KOPT-K1 (cell line): Measurements from ENCODE around the gene ARHGEF7.

Experiments
- H3K27ac ChIP-seq: fragments of 200-600 bp; sonication (generic); 2 replicates; pipeline ENCODE4 v1.5.1; 2016; ENCODE audit warnings: antibody characterized with exemption, mild to moderate bottlenecking, low read depth, low read length; ENCODE audit not compliant: poor library complexity, severe bottlenecking
- H3K36me3 ChIP-seq: fragments of 200-600 bp; sonication (generic); 2 replicates; pipeline ENCODE4 v1.5.1; 2017; ENCODE audit warnings: antibody characterized with exemption, mild to moderate bottlenecking, low read length, moderate library complexity; ENCODE audit not compliant: insufficient read depth
- H3K9me3 ChIP-seq: fragments of 200-600 bp; sonication (generic); 2 replicates; pipeline ENCODE4 v1.5.1; 2017; ENCODE audit warnings: antibody characterized with exemption, low read length, mild to moderate bottlenecking; ENCODE audit not compliant: insufficient read depth, poor library complexity, severe bottlenecking

ARHGEF7 gene

DNA sequence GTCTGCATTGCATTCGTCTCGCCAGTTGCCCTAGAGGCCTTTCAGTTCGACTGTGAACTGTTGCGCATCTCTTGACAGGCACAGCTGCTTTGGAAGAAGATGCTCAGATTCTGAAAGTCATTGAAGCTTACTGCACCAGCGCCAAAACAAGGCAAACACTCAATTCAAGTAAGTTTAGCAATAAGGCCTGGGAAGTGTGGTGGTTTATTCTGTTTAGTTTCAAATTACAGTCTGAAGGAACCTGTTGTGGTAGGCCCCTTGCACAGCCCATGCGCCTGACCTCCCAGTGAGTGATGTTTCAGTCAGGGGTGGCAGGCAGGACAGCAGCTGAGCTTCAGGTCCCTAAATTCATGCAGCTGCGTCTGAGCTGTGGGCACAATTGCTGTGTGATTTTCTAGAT lies 173.2 kb downstream of the ARHGEF7 start:
- H3K36me3 ChIP-seq = peaks cover 100% of the 10 kb centered on the region
- no peaks in the 10 kb centered on the region for H3K9me3 ChIP-seq
- no peak overlapping the region for H3K27ac ChIP-seq

DNA sequence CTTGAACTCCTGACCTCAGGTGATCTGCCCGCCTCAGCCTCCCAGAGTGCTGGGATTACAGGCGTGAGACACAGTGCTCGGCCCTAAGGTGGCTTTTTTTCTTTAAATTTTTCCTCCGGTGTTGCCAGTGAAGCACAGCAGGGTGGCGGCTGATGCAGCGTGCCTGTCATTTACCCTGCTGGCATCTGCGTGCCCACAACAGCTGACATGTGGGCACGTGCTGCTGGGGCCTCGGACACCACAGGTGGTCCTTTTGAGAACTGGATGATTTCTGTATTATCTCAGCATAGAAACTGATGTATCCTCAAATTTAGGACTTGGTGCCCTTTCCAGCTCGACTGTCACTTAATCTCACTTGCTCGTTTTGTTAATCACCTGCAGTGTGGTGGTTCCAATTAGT lies 174.1 kb downstream of the ARHGEF7 start:
- no peaks in the 10 kb centered on the region for H3K9me3 ChIP-seq
- no peak overlapping the region for H3K27ac ChIP-seq
- H3K36me3 ChIP-seq = peaks cover 100% of the 10 kb centered on the region

DNA sequence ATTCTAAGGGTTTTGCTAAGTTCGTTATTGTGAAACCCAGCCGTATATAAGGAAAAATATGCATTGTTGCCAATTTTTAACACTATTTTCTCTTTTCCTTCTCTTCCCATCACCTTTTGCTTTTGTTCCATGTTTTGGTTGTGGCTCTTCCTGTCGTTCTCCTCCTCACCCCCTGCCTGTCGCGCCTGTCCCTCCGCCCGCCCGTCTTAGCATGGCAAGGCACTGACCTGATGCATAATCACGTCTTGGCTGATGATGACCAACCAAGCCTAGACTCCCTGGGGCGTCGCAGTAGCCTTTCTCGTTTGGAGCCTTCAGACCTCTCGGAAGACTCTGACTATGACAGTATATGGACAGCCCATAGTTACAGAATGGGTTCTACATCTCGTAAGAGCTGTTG lies 176.8 kb downstream of the ARHGEF7 start:
- Histone ChIP-seq H3K9me3 (no peaks in the 10 kb centered on the region), H3K27ac (no peak overlapping the region), H3K36me3 (peaks cover 86% of the 10 kb centered on the region)

DNA sequence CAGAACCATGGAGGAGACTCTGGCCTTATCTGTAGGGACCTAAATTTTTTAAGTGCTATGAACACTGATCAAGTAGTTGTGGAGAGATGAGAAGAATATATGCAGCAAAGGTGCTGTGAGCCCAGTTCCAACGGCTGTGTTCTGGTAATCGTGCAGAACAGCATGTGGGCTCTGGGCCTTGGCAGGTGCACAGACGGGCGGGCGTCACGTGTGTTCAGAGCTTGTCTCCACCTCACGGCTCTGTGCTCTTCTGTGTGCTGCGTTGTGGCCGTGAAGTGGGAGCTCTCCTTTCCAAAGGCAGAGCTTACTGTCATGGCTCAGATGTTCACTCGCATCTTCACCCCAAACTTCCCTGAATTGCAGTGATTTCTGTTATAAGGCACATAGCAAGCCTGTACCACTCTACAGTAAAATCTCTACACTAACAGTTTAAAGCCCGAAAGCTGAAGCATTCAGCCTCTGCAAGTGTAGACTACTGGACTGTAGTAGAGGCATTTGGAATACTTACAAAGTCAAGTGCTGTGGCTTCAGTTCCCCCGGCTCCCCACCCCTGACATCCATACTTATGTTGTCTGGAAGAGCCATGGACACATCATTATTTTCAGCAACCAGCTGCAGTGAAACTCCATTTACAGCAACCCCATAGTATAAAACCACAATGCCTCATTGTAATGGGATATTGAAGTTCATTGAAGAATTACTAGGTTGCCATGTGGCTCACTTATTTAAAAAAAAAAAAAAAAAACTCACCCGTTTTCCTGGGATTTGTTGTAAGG lies 177.8 kb downstream of the ARHGEF7 start:
- peaks cover 86% of the 10 kb centered on the region for H3K36me3 ChIP-seq
- no peak overlapping the region for H3K27ac ChIP-seq
- no peaks in the 10 kb centered on the region for H3K9me3 ChIP-seq

DNA sequence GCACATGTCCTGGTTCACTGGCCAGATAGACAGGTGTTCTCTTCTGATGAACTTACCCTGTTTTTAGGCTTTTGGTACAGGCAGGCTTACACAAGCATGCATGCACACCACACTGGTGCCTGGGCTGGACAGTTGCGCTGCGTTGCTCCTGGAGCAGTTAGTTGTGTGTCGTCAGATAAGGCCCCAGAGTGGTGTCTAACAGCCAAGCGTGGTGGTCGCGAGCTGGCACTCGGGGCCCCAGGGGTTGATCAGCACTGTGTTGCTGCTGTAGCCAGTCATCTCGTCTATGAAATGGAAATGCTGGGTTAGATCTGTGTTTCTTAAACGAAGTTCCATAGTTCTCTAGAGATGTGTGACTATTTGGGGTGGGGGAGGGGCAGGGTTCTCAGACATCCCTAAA lies 180.8 kb downstream of the ARHGEF7 start:
- no peaks in the 10 kb centered on the region for H3K9me3 ChIP-seq
- H3K36me3 ChIP-seq = peaks cover 80% of the 10 kb centered on the region
- H3K27ac ChIP-seq = no peak overlapping the region

DNA sequence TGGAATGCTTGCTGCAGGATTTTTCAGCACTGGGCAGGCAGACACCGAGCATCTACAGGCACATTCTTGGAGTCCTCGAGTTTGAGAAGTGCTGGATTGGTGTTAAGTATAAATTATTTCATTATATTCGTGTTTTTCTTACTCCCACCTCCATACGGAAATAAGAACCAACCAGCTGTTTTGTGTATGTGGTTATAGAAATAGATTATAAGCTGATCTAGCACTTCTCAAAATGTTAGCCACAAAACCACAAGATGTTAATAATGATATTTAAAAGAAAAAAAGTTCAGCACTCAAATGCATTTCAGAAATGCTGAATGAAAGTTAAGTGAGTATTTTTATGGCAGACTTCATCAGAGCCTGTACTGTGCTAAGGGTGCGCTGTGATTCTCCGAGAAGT lies 181.3 kb downstream of the ARHGEF7 start:
- Histone ChIP-seq H3K9me3 (no peaks in the 10 kb centered on the region), H3K36me3 (peaks cover 80% of the 10 kb centered on the region), H3K27ac (no peak overlapping the region)

DNA sequence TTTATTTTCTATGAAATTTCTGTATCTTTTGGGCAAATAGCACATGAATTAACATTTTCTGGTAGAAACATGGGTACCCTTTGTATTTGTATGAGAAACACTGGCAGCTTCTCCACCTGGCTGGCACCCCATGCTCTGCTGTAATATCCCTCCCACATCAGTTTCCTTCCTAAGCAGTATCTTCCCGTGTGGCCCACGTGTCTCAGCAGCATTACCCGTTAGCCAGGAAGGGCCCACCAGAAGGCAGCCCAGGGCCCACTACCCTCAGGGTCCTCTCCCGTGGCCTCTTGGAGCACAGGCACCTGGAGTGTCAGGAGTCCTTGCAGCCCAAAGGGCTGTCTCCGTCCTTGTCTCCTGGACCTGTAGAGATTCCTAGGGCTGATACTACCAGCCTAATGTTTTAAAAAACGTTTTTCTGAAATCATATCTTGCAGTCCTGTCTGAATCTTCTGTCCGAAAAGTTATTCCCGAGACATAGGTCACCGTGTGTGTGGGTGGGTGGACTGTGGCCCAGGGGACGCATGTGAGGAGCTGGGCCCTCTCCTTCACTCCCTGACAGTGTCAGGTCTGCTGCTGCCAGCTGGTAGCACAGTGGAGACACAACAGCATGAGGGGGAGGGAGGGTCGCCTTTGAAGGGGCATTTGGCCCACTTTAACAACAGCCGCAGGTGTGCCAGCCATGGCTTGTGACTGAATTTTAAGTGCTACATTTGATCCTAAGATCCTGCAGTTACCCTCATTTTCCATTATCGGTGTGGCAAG lies 183.3 kb downstream of the ARHGEF7 start:
- no peak overlapping the region for H3K27ac ChIP-seq
- no peaks in the 10 kb centered on the region for H3K9me3 ChIP-seq
- peaks cover 80% of the 10 kb centered on the region for H3K36me3 ChIP-seq

DNA sequence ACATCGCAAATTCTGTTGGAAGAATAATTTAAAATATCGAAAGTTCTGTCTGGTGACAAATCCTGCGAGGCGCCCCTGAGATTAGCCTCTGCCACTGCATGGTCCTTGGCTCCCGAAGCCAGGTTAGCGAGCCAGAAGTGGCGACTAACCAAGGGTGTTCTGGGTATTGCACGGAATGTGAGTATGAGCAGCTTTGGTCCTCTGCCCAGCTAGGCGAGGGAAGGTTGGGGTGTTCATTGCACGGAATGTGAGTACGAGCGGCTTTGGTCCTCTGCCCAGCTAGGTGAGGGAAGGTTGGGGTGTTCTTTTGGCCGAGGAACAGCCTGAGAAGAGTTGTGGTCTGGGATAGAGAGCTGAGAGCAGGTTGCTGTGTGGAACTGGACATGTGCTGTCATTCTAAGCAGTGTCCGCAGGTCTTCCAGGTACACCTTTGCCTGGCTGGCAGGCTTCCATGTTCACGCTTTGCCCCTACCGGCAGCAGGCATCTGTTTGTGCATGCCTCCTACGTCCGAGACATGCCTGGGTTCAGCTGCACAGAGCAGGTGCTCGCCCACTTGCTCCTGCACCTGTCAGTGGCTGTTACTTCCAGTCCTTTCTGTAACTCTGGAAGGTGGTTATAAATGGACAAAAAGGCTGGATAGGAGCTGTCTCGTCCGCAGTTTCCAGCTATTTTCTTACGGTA lies 187.1 kb downstream of the ARHGEF7 start:
- peaks cover 93% of the 10 kb centered on the region for H3K36me3 ChIP-seq
- H3K27ac ChIP-seq = no peak overlapping the region
- peaks cover 4% of the 10 kb centered on the region for H3K9me3 ChIP-seq

DNA sequence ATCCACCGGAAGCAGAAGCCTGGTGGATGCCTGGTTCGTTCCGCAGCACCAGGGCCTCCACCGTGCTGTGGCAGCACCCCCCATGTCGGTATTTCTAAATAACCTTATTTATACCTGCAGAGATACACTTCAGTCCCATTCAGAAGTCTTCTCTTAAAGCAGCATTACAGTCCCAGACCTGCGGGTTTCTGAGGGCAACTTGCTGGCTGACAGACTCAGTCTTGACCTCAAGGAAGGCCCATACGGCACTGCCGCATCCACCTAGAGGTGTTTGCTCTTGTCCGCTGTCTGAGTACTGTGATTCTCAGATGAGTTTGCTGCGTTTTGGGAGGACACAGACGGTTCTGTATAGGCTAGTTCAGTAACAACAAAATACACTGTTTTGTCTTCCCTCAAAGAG lies 188.4 kb downstream of the ARHGEF7 start:
- H3K36me3 ChIP-seq = peaks cover 92% of the 10 kb centered on the region
- no peak overlapping the region for H3K27ac ChIP-seq
- H3K9me3 ChIP-seq = peaks cover 4% of the 10 kb centered on the region

DNA sequence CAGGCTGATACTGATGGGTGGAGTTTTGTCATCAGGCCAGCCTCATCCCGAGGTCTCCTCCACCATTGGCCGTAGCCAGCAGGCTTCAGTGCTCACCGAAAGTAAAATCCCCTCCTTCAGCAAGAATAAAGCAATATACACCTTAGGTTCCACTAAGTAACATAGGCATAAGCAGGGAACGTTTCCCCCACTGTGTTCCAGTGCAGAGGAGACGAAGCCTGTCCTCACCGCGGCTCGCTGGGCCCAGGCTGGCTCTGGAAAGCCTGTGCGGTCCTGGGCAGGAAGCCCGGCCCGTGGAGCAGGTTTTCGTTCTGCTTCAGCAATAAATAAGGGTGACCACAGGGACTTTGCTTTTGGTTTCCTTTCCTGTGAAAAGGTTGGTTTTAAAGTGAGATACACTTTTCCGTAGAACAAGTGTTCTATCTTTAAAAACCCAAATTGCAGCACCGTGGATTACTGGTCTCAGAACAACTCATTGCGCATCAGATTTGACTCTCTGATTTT lies 189.0 kb downstream of the ARHGEF7 start:
- Histone ChIP-seq H3K27ac (no peak overlapping the region), H3K36me3 (peaks cover 94% of the 10 kb centered on the region), H3K9me3 (peaks cover 4% of the 10 kb centered on the region)

DNA sequence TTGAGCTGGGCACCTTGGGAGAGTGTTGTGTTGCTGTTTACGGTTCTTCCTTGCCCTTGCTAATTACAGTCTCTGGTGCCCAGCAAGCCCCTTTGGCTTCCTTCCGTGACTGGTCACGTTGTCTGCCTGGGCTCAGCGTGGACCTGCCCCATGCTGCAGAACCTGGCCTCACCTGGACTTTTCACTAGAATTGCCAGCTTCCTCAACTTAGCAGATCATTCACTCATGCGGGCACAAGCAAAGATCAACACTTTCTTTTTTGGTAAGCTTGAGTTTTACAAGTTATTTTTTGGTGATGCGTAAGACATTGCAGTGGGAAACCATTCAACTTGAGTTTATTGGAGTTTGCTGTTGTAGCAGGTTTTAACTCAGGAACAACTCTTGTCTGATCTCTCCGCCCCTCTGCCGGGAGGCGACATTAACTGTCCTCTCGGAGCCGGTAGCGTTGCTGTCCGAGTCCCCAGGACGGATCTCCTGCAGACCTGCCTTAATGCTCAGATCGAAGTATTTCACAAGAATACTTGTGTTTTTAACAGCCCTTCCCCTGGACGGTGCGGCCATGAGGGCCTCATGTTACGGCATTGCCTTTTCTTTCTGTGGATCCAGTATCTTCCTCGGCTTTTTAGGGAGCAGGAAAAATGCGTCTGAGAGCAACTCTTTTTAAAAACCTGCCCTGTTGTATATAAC lies 189.6 kb downstream of the ARHGEF7 start:
- H3K27ac ChIP-seq = no peak overlapping the region
- peaks cover 4% of the 10 kb centered on the region for H3K9me3 ChIP-seq
- H3K36me3 ChIP-seq = peaks cover 91% of the 10 kb centered on the region

DNA sequence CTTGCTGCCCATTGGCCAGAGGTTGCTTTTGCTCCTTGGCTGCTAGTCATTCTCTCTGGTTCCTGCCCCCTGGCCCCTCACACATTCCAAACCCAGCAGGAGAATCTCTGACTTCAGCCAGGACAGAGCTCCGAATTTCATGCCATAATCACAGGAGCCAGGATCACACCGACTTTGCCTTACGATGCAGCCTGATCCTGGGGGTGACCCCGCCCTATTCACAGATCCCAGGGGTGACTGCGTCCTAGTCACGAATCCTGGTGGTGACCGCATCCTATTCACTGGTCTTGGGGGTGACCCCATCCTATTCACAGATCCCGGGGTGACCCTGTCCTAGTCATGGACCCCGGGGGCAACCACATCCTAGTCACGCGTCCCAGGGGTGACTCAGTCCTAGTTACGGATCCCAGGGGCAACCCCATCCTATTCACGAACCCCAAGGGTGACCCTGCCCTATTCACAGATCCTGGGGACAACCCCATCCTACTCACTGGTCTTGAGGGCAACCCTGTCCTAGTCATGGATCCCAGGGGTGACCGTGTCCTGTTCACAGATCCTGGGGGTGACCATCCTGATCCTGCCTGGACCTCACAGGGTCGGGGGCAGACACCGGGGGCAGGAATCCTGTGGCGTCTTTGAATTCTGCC lies 198.0 kb downstream of the ARHGEF7 start:
- no peak overlapping the region for H3K27ac ChIP-seq
- peaks cover 51% of the 10 kb centered on the region for H3K36me3 ChIP-seq

DNA sequence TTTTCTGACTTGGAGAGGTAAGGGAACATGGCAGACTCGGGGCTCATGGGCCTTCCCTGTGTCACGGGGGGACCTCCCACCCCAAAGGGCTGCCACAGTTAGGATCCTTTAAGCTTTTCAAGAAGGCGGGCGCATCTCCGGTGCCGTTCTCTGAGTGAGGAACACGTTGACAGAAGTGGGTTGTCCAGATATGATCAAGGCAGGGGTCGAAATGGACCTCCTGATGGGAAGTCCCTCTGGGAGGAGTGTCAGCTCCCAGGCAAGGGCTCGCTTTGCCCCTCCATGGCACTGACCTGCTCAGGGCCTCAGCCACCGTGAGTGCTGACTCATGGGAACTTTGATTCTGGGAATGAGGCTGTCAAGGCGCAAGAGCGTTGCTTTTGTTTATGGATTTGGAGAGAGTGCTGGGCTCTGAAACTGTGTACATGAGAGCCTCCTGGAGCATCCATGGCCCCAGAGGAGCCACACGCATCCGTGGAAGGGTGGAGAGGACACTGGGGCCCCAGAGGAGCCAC lies 198.9 kb downstream of the ARHGEF7 start:
- Histone ChIP-seq H3K9me3 (peaks cover 19% of the 10 kb centered on the region), H3K27ac (no peak overlapping the region), H3K36me3 (peaks cover 42% of the 10 kb centered on the region)

More for the DNA sequence above, 198.0 kb downstream of the ARHGEF7 start:
- peaks cover 19% of the 10 kb centered on the region for H3K9me3 ChIP-seq

DNA sequence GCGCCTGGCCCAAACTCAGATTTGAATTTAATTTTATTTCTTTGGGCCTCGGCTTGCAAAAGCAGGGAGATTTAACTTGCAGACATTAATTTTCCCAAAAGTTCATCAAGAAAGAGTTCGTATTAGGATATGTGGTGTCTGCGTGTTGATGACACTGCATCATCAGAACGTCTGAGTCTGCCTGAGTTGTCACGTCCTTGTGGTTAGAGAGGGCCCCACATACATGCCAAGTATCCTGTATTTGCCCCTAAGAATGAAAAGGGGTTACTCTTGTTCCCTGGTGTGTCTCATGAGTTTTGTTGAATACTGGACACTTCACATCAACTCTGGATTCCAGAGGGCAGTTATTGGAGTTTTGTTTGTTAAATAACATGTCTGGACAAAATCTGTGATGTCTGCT lies 199.7 kb downstream of the ARHGEF7 start:
- Histone ChIP-seq H3K9me3 (peaks cover 19% of the 10 kb centered on the region), H3K27ac (no peak overlapping the region)

More for the DNA sequence above, 199.7 kb downstream of the ARHGEF7 start:
- peaks cover 39% of the 10 kb centered on the region for H3K36me3 ChIP-seq
